SK-N-SH (cell line): Measurements from ENCODE around the gene DHRS7C.

ENCODE experiments used
- CTCF ChIP-seq: fragments of 200-600 bp; sonication (generic); IDR thresholded peaks from 2 replicates; pipeline ENCODE4 v1.6.1; 2017; ENCODE audit warnings: antibody characterized with exemption, mild to moderate bottlenecking, moderate library complexity
- GABPA ChIP-seq: IDR thresholded peaks from 2 replicates; pipeline ENCODE4 v1.4.0; 2012; ENCODE audit warnings: low read depth, mild to moderate bottlenecking

GRCh38 chr17:9766970-9767369 lies 24.4 kb downstream of the DHRS7C start:
- no peak for TF ChIP-seq GABPA
- TF ChIP-seq CTCF: no peak
